SKM-1 treated with dmso at 0.1 percent for 144 hours (cell line): Measurements from ENCODE around the gene EBF3.

ENCODE experiments used
- DNase-seq: peaks from one replicate; lab custom pipeline; 2025; ENCODE audit not compliant: unreplicated experiment; lab: John Stamatoyannopoulos, UW

EBF3 gene

GRCh38 chr10:129808092-129808983 is 155.7 kb downstream of the EBF3 start:
- DNase-seq, result no peak

GRCh38 chr10:129807211-129807610 is 156.9 kb downstream of the EBF3 start:
- DNase-seq, result no peak

- no peak for DNase-seq
These were observed 163.2 kb downstream of the EBF3 start for GRCh38 chr10:129800796-129801340.

- no peak for DNase-seq
These were observed 164.1 kb downstream of the EBF3 start for GRCh38 chr10:129799942-129800341.

- peak; percentile 26 for DNase-seq
These were observed 167.2 kb downstream of the EBF3 start for GRCh38 chr10:129796710-129797420.

GRCh38 chr10:129793996-129794395 is 170.1 kb downstream of the EBF3 start:
- no peak for DNase-seq

- DNase-seq, result no peak
These were observed 170.6 kb downstream of the EBF3 start for GRCh38 chr10:129793479-129793878.

- no peak for DNase-seq
These were observed 171.2 kb downstream of the EBF3 start for GRCh38 chr10:129792864-129793263.

- DNase-seq, result no peak
These were observed 171.9 kb downstream of the EBF3 start for GRCh38 chr10:129792141-129792540.

- no peak for DNase-seq
These were observed 173.2 kb downstream of the EBF3 start for GRCh38 chr10:129790715-129791446.

- DNase-seq, result no peak
These were observed 175.9 kb downstream of the EBF3 start for GRCh38 chr10:129788215-129788614.

GRCh38 chr10:129787557-129787956 is 176.5 kb downstream of the EBF3 start:
- DNase-seq, result no peak

GRCh38 chr10:129786216-129786615 is 177.9 kb downstream of the EBF3 start:
- DNase-seq, result no peak

- no peak for DNase-seq
These were observed 178.5 kb downstream of the EBF3 start for GRCh38 chr10:129785536-129785981.
